ENCODE results near the gene PRDM10.

DNA sequence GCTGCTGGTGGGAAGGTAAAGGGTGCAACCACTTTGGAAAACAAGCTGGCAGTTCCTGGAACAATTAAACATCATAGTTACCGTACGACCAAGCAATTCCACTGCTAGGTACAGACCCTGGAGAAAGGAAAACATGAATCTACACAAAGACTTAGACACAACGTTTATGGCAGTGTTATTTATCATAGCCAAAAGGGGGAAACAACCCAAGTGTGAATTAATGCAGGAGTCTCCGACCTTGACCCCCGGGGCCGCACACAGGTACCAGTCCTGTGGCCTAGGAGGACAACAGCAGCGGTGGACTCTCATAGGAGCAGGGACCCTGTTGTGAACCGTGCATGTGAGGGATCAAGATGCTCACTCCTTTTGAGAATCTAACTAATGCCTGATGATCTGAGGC is 22.5 kb downstream of the PRDM10 start:
- TF ChIP-seq, protein P1, sequence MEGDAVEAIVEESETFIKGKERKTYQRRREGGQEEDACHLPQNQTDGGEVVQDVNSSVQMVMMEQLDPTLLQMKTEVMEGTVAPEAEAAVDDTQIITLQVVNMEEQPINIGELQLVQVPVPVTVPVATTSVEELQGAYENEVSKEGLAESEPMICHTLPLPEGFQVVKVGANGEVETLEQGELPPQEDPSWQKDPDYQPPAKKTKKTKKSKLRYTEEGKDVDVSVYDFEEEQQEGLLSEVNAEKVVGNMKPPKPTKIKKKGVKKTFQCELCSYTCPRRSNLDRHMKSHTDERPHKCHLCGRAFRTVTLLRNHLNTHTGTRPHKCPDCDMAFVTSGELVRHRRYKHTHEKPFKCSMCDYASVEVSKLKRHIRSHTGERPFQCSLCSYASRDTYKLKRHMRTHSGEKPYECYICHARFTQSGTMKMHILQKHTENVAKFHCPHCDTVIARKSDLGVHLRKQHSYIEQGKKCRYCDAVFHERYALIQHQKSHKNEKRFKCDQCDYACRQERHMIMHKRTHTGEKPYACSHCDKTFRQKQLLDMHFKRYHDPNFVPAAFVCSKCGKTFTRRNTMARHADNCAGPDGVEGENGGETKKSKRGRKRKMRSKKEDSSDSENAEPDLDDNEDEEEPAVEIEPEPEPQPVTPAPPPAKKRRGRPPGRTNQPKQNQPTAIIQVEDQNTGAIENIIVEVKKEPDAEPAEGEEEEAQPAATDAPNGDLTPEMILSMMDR (IDR thresholded peaks at IDR 0.05) = no peak
- TF ChIP-seq POLR2A (IDR thresholded peaks at IDR 0.05) = no peak
